ENCODE measurements around the gene SND1.

Gene SND1

DNA sequence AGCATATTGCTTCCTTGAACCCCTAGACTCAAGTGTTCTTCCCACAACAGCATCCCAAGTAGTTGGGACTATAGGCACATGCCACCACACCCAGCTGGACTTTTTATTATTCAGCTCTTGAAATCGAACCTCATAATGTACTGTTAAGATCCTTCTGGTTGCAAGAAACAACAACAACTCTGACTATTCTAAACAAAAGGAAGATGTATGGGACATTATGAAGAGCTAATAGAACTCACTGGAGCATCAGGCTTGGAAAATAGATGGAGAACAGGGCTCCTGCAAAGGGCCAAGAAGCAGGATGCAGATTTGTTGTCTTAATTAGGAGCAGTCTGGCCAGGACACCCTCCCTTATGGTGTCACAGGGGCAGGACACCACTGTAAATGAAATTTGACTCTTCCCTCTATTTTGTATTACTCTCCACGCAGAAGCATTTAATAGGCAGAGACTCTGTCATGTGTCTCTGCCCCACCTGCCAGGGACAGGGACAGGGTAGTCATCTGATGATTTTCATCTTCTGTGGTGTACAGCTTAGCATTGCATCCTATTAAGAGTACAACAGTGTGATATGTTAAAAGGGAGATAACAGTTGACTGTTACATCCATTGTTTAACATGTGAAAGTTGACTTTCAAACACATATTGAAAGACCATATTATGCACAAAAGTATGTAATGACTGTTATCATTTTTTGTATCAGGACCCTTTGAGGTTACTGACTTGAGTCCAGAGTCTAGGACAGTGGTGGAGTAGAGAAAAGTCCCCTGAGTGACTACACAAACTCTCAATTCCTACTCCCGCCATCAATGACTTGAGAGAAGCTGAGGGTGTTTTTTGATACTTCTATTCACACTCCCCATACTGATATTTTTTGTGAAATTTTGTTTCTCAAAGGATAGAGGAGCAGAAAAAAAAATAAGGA is 222.0 kb downstream of the SND1 start:
- Mint-ChIP-seq H3K4me3 (no peak overlapping the region), H3K27me3 (no peaks in the 10 kb centered on the region), H3K9me3 (no peaks in the 10 kb centered on the region), H3K4me1 (peaks cover 5% of the 10 kb centered on the region), H3K36me3 (peaks cover 25% of the 10 kb centered on the region), H3K27ac (no peak overlapping the region)
- no peak for ATAC-seq

DNA sequence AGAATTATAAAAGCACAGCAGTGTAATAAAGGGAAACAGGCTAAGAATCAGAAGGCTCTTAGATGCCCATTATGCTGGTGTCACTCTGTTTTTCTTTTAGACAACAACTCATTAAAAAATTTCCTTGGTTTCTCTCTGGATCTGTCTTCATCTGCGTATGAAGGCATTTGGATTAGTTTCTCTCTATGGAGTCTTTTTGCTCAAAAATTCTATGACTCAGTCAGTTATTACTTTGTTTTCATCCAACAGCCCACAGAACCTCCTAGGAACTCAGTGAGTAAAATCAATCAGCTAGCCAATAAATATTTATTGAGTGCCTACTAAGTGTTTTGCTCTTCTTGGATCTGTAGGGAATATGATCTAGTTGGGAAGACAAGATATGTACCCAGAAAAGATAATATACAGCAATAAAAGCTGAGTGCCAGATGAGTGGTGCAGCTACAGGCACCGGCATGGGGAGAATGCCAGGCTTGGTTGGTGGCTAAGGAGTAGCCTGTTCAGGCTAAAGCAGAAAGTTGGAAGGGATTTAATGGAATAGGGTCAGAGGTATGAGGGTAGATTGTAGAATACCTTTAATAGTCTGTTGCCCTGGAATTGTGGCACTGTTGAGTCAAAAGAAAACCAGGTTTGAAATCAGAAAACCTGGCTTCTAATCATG is 223.1 kb downstream of the SND1 start:
- Mint-ChIP-seq H3K27me3 (no peaks in the 10 kb centered on the region), H3K9me3 (no peaks in the 10 kb centered on the region), H3K4me3 (no peak overlapping the region), H3K36me3 (peaks cover 17% of the 10 kb centered on the region), H3K4me1 (peaks cover 5% of the 10 kb centered on the region), H3K27ac (no peak overlapping the region)
- no peak for ATAC-seq

DNA sequence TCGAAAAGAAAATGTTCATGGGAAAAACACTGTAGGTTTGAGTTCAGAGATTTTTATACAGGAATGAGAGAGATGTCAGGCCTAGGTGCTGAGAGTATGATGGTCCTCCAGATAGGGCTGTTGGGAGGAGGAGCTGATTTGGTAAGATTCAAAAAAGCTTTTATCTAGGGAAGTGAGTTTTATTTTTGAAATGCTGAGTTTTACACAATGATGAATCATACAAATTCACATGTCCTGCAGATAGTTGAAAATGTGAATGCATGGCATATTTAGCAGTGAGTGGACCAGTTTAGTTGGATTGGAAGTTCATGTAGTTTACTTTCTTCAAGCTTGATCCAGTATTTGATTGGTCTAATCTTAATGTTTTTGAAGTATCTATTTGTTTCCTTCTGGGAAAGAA is 224.4 kb downstream of the SND1 start:
- ATAC-seq: no peak

DNA sequence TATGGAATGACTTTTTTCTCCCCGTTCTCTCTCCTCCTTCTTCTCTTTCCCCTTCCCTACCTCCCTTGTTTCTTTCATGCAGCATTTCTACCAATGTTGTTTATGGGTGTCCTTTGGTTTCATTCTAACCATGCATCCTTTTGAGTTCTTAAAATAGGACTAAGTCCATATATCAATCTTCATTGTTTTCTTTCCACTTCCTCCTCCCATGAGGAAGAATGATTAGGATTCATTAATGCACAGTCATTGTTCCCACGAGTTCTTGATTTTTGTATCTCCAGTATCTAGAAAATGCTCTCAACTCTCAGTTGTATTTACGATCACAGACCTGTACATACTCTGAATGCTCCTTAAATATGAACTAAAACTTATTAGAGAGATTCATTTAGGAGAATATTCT is 226.0 kb downstream of the SND1 start:
- Mint-ChIP-seq H3K36me3 (peaks cover 21% of the 10 kb centered on the region), H3K4me1 (peaks cover 20% of the 10 kb centered on the region), H3K27me3 (no peaks in the 10 kb centered on the region), H3K9me3 (no peaks in the 10 kb centered on the region), H3K4me3 (no peak overlapping the region), H3K27ac (no peak overlapping the region)
- no peak for ATAC-seq

More for the DNA sequence above, 224.4 kb downstream of the SND1 start:
- no peak overlapping the region for H3K27ac Mint-ChIP-seq
- H3K9me3 Mint-ChIP-seq: no peaks in the 10 kb centered on the region
- H3K36me3 Mint-ChIP-seq: peaks cover 22% of the 10 kb centered on the region
- peaks cover 16% of the 10 kb centered on the region for H3K4me1 Mint-ChIP-seq
- H3K4me3 Mint-ChIP-seq: no peak overlapping the region
- no peaks in the 10 kb centered on the region for H3K27me3 Mint-ChIP-seq

DNA sequence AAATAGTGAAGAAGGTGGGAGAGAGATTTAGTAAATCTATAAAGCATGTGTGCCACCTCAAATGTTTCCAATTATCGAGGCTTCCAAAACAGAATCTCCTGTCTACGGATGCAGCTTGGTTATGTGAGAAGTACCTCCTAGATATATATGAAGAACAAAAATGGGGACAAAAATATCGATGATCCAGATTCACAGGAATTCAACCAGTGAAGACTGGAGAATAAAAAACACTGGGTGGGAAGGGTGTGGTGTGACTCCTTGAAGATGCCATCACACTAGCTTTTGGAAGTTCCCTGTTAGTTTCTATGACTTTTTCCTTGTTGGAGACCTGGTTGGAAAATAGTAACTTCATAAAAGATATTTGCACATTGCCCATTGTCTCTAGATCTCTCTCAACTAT is 226.8 kb downstream of the SND1 start:
- Mint-ChIP-seq H3K27ac (no peak overlapping the region), H3K4me3 (no peak overlapping the region), H3K9me3 (no peaks in the 10 kb centered on the region), H3K4me1 (peaks cover 20% of the 10 kb centered on the region), H3K27me3 (no peaks in the 10 kb centered on the region), H3K36me3 (peaks cover 21% of the 10 kb centered on the region)
- no peak for ATAC-seq

DNA sequence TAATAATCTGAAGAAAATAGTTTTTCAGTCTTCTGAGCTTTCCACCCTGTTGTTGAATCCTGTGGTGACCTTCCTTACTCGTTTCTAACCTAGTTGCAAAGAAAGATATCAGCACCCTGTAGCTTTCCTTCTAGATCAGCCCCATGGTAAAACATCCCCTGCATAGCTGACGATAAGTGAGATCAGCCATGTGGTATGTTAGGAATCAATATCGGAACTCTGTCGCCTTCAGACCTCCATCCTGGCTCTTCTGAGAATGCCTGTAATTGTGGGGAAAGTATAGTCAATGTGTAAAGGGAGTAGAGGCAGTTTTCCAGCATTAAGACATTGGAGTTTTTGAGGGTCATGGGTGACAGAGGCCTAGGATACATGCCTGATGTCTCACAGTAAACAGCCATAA is 227.4 kb downstream of the SND1 start:
- Mint-ChIP-seq H3K4me3 (no peak overlapping the region), H3K9me3 (no peaks in the 10 kb centered on the region), H3K27ac (no peak overlapping the region), H3K36me3 (peaks cover 22% of the 10 kb centered on the region), H3K27me3 (no peaks in the 10 kb centered on the region), H3K4me1 (peaks cover 20% of the 10 kb centered on the region)
- no peak for ATAC-seq

DNA sequence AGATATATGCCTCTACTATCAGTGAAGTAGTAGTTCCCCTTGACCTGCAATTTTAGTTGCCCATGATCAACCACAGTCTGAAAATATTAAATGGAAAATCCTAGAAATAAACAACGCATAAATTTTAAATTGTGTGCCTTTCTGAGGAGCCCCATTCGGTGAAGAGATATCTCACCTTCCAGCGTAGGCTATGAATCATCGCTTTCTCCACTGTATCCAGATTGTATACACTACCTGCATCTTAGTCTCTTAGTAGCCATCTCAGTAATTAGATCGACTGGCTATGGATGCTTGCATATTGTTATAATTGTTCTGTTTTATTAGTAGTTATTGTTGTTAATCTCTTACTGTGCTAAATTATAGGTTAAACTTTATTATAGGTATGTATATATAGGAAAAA is 227.9 kb downstream of the SND1 start:
- Mint-ChIP-seq H3K4me1 (peaks cover 20% of the 10 kb centered on the region), H3K36me3 (peaks cover 26% of the 10 kb centered on the region)

DNA sequence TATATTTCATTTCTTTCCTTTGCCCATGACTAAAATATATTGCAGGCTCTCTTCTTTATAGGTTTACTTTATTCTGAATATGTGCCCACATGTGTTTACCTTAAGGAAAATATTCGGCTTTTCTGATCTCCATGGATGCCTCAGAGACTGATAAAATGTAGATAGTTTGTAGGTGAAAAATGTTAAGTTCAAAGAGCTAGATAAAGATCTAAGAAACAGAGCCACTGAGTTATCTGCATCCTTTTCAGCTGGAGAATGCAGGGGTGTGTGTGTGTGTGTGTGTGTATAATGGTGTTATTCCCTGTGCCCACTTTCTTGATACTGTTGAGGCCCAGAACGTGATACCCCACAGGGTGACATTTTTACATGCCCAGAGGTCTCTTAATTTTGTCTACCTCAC is 228.5 kb downstream of the SND1 start:
- no peak for ATAC-seq
- peak overlapping the region; percentile 12 for H3K27ac Mint-ChIP-seq
- no peaks in the 10 kb centered on the region for H3K9me3 Mint-ChIP-seq
- peaks cover 26% of the 10 kb centered on the region for H3K36me3 Mint-ChIP-seq
- no peaks in the 10 kb centered on the region for H3K27me3 Mint-ChIP-seq
- H3K4me3 Mint-ChIP-seq: no peak overlapping the region
- H3K4me1 Mint-ChIP-seq: peaks cover 23% of the 10 kb centered on the region

More for the DNA sequence above, 227.9 kb downstream of the SND1 start:
- ATAC-seq: no peak
- Mint-ChIP-seq H3K9me3 (no peaks in the 10 kb centered on the region), H3K27me3 (no peaks in the 10 kb centered on the region), H3K27ac (no peak overlapping the region), H3K4me3 (no peak overlapping the region)

DNA sequence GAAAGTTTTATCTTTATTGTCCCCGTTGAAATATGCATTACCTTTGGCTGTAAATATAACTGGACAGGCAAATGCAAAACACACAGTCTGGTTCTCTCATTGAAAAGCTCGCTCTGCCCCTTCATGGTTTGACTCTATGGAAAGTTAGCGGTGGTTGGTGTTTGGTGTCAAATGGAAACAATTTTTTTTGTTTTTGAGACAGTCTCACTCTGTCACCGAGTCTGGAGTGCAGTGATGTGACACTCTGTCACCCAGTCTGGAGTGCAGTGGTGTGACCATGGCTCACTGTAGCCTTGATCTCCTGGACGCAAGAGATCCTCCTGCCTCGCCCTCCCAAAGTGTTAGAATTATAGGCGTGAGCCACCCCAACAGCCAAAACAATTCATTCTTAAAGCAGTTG is 229.6 kb downstream of the SND1 start:
- Mint-ChIP-seq H3K9me3 (no peaks in the 10 kb centered on the region), H3K4me1 (peaks cover 25% of the 10 kb centered on the region), H3K27ac (peak overlapping the region; percentile 71), H3K27me3 (no peaks in the 10 kb centered on the region), H3K36me3 (peaks cover 29% of the 10 kb centered on the region), H3K4me3 (no peak overlapping the region)
- peak; percentile 66 for ATAC-seq

DNA sequence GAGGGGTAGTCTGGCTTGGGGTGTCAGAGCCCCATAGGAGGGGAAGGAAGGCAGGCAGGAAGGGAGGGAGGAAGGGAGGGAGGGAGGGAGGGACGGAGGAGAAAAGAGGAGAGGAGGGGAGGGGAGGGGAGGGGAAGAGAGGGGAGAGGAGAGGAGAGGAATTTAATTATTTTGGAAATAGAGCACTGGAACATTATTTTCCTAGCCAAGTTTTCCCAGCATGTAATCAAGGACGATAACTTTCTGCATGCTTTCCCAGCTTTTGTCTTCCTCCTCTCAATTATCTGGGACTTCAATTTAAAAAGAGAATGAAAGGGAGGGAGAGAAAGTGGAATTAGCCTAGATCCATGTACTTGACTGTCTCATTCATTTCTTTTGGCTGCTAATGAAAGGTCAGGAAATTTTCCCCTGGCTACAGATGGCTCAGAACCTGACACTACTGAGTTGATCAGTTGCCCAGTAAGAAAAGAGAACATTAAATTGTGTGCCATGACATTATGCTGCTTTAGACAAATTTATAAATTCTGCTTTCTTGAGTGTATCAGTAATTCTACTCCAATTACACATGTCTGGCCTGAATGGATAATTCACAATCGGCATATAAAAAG is 230.4 kb downstream of the SND1 start:
- no peaks in the 10 kb centered on the region for H3K9me3 Mint-ChIP-seq
- H3K36me3 Mint-ChIP-seq: peaks cover 37% of the 10 kb centered on the region
- peaks cover 25% of the 10 kb centered on the region for H3K4me1 Mint-ChIP-seq
- no peak overlapping the region for H3K27ac Mint-ChIP-seq
- ATAC-seq: no peak
- H3K27me3 Mint-ChIP-seq: no peaks in the 10 kb centered on the region
- H3K4me3 Mint-ChIP-seq: no peak overlapping the region

DNA sequence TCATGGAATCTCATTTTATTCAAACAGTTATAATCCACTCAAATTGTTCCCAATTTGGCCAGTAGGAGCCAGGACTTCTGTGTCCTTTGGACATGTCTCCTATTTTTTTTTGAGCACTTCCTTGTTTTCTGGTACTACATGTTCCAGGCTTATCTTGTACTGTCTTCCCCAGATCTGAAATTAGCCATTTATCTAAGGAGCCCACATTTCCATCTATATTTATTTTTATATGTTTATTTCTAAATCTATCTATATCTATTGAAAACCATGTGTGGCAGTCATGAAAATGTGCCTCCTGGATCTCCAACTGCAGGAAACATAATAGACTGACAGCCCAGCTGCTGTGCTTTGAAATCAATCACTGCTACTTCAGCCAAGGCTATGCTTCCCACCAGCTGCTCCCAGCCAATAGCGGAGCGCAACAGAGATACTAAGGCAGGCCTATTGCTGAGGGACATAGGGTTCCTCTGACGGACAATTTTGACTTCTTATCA is 232.1 kb downstream of the SND1 start:
- H3K27ac Mint-ChIP-seq: no peak overlapping the region
- no peaks in the 10 kb centered on the region for H3K9me3 Mint-ChIP-seq
- no peak overlapping the region for H3K4me3 Mint-ChIP-seq
- no peaks in the 10 kb centered on the region for H3K27me3 Mint-ChIP-seq
- peaks cover 54% of the 10 kb centered on the region for H3K36me3 Mint-ChIP-seq
- H3K4me1 Mint-ChIP-seq: peaks cover 25% of the 10 kb centered on the region
- no peak for ATAC-seq

DNA sequence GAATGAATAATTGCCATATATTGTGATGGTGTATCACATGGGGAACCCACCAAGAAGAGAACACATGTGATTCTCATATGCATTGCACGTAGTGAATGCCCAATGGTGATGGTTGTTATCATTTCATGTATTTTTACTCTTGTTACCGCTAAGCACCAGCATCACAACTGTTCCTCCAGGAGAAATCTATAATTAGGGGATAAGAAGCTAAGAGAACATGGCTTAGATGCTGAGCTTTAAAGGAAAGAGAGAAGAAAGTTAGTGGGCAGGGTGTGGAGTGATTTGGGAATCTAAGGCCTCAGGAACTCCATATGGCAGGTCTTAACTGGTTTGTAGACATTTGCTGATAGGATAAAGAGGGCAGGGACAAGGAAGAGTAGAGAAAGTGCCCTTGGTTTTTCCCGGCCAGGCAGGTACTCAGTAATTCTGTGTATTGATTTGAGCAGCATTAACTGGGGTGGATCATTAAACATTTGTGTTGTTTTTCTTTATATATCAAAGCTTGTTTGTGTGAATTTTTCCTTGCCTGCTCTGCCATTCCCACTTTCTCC is 233.3 kb downstream of the SND1 start:
- Mint-ChIP-seq H3K4me3 (no peak overlapping the region), H3K4me1 (peaks cover 25% of the 10 kb centered on the region), H3K9me3 (no peaks in the 10 kb centered on the region), H3K27ac (no peak overlapping the region), H3K27me3 (no peaks in the 10 kb centered on the region), H3K36me3 (peaks cover 66% of the 10 kb centered on the region)
- no peak for ATAC-seq

DNA sequence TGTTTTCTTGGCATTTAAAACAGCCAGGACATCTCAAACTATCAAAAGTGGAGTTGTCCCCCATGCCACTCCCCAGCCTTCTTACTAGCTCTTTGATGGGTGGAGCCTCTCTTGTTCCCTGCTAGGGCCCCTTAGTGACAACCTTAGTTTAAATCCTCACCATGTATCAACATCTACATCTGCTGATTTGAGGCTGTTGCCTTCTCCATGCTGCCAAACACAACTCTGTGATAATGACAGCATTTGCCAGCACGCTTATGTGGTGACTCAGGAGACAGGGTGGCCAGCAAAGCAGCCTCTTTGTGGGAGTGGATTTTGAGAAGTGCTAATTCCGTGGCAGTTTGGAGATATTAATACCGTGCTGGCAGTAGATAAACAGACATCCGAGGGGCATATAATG is 233.8 kb downstream of the SND1 start:
- no peaks in the 10 kb centered on the region for H3K27me3 Mint-ChIP-seq

DNA sequence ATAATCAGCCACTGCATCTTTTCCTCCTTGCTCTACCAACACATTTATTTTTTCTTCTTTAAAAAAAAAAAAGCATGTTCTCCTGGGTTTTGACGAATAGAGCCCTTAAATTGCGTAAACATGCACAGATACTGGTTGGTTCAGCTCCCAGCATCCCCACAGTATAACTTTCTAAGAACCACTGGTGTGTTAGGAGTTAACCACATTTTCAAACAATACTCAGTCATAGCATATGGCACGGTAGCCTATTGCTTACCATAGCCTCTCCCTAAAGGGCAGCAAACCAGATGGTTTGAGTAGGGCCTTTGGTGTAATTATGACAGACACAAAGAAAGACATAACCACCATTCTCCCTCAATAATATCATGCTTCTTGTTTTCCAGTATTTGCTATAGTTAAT is 234.3 kb downstream of the SND1 start:
- Mint-ChIP-seq H3K4me3 (no peak overlapping the region), H3K4me1 (peaks cover 16% of the 10 kb centered on the region), H3K27me3 (no peaks in the 10 kb centered on the region), H3K9me3 (no peaks in the 10 kb centered on the region), H3K36me3 (peaks cover 64% of the 10 kb centered on the region), H3K27ac (no peak overlapping the region)
- no peak for ATAC-seq

More for the DNA sequence above, 233.8 kb downstream of the SND1 start:
- Mint-ChIP-seq H3K4me3 (no peak overlapping the region), H3K36me3 (peaks cover 63% of the 10 kb centered on the region), H3K9me3 (no peaks in the 10 kb centered on the region), H3K27ac (no peak overlapping the region), H3K4me1 (peaks cover 20% of the 10 kb centered on the region)
- ATAC-seq: no peak

DNA sequence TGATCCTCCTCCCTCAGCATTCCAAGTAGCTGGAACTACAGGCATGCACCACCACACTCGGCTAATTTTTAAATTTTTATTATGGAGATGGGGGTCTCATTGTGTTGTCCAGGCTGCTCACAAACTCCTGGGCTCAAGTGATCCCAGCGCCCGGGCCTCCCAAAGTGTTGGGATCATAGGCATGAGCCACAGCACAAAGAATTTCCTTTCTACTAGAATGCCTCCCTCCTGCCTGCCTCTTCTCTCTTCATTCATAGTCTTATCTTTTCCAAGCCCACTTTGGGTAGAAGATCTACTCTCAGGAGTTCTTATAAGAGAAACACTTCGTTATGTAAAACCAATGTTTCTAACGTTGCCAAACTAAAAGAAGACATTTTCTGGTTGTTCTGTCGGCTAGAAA is 235.1 kb downstream of the SND1 start:
- H3K4me3 Mint-ChIP-seq: no peak overlapping the region
- H3K9me3 Mint-ChIP-seq: no peaks in the 10 kb centered on the region
- H3K36me3 Mint-ChIP-seq: peaks cover 64% of the 10 kb centered on the region
- H3K4me1 Mint-ChIP-seq: peaks cover 9% of the 10 kb centered on the region
- no peaks in the 10 kb centered on the region for H3K27me3 Mint-ChIP-seq
- H3K27ac Mint-ChIP-seq: no peak overlapping the region
- ATAC-seq: no peak
